Liver (tissue), 3 donors: ENCODE measurements around the gene SLC38A6.
"Not testable (repeated sequence)": the region's sequence is repeated elsewhere in the genome, so short reads cannot be mapped to it uniquely, and the experiment has no call there.

Experiments used
- RAD21 ChIP-seq, 2 donors: IDR thresholded peaks; 2 replicates each; pipeline ENCODE4 v1.6.1; 2016; ENCODE audit warnings: antibody characterized with exemption in 2 of 2, mild to moderate bottlenecking in 2 of 2
- TF ChIP-seq, protein P1 (sequence below): fragments of 150-350 bp; IDR thresholded peaks from 2 replicates; pipeline ENCODE4 v1.5.1; 2017; ENCODE audit warnings: improper control_type of control experiment, low read depth, low read length; ENCODE audit not compliant: missing input control
- TF ChIP-seq, protein P2 (sequence below): IDR thresholded peaks from 2 replicates; pipeline ENCODE4 v1.6.1; 2016; ENCODE audit warnings: antibody characterized with exemption
- donor health status: healthy.
- donor health status: healthy.

DNA sequence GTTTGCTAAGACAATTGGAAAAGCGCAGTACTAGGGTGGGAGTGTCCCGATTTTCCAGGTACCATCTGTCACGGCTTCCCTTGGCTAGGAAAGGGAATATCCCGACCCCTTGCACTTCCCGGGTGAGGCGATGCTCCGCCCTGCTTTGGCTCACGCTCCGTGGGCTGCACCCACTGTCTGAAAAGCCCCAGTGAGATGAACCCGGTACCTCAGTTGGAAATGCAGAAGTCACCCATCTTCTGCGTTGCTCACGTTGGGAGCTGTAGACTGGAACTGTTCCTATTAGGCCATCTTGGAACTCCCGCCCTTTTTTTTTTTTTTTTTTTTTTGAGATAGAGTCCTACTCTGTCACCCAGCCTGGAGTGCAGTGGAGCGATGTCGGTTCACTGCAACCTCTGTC, 117.1 kb downstream of the SLC38A6 start:
- TF ChIP-seq, protein P1, sequence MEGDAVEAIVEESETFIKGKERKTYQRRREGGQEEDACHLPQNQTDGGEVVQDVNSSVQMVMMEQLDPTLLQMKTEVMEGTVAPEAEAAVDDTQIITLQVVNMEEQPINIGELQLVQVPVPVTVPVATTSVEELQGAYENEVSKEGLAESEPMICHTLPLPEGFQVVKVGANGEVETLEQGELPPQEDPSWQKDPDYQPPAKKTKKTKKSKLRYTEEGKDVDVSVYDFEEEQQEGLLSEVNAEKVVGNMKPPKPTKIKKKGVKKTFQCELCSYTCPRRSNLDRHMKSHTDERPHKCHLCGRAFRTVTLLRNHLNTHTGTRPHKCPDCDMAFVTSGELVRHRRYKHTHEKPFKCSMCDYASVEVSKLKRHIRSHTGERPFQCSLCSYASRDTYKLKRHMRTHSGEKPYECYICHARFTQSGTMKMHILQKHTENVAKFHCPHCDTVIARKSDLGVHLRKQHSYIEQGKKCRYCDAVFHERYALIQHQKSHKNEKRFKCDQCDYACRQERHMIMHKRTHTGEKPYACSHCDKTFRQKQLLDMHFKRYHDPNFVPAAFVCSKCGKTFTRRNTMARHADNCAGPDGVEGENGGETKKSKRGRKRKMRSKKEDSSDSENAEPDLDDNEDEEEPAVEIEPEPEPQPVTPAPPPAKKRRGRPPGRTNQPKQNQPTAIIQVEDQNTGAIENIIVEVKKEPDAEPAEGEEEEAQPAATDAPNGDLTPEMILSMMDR = not testable (repeated sequence)
- TF ChIP-seq, protein P2, sequence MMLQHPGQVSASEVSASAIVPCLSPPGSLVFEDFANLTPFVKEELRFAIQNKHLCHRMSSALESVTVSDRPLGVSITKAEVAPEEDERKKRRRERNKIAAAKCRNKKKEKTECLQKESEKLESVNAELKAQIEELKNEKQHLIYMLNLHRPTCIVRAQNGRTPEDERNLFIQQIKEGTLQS = not testable (repeated sequence)
- not testable (repeated sequence) for TF ChIP-seq RAD21 (IDR thresholded peaks at IDR 0.05)
